ENCODE measurements around the gene SLC25A19. TPM values are rescaled to one million over a fixed set of nuclear protein-coding genes. Genes with fewer than 3 reads are reported as not detected.

SLC25A19 gene
- total RNA-seq, 5 donors from 2014 or later (not counting 1 experiment from before 2014, with no cell fraction given), result 12.4 to 30.1 (median 25.9) TPM

DNA sequence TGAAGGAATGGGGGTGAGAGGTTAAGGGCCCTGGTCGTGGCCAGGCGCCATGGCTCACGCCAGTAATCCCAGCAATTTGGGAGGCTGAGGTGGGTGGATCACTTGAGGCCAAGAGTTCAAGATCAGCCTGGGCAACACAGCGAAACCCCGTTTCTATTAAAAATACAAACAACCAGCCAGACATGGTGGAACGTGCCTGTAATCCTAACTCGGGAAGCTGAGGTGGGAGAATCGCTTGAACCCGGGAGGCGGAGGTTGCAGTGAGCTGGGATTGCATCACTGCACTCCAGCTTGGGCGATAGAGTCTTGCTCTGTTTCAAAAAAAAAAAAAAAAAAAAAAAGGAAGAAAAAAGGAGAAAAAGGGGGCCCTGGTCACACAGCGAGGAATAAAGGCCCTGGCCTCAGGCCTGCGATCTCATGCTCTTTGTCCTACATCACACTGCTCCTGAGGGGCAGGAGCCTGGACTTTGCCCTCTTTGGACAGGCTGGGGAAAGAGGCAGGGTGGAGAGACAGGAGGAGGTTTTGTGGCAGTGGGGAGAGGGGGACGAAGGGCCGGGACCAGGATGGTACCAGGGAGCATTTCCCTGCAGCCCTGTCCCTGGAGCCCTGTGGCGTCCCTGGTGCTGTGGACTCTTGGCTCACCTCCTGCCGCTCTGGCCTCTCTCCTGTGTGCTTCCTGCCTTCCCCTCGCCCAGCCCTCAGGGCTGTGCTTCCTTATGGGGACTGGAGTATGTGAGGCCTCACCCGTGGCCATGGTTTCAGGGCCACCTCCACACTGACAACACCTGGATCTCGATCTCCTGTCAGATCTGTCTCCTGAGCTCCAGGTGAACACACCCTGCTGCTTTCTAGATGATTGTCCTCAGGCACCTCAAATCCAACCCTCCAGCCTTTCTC lies 19.7 kb upstream of the SLC25A19 start:
- H3K4me3 ChIP-seq (ENCODE audit: control insufficient read depth in 1 of 2, extremely low read depth in 1 of 2, low read length in 1 of 2), result no peak overlapping the region
- H3K27ac Mint-ChIP-seq, result no peak overlapping the region
- no peaks in the 10 kb centered on the region for H3K27me3 Mint-ChIP-seq
- no peaks in the 10 kb centered on the region for H3K9me3 Mint-ChIP-seq
- ChIA-PET CTCF (no interaction called here), POLR2A (no interaction called here)
- no peak overlapping the region for H3K27ac ChIP-seq (ENCODE audit: low read length)
- peaks cover 0 to 9% of the 10 kb centered on the region in 2 experiments for H3K4me1 ChIP-seq (ENCODE audit: control insufficient read depth in 1 of 2, extremely low read depth in 1 of 2, insufficient read depth in 2 of 2, low read length in 2 of 2)
- 77% methylated on average over 9 of the region's 20 CpGs for WGBS (ENCODE audit: insufficient coverage)
- no peak overlapping the region for H3K4me3 Mint-ChIP-seq
- DNase-seq, result no peak
- H3K36me3 ChIP-seq (ENCODE audit: control insufficient read depth in 2 of 2, extremely low read depth in 1 of 2, insufficient read depth in 1 of 2, low read length in 1 of 2), result no peaks in the 10 kb centered on the region
- ATAC-seq (replicated peaks in 1 of 4), result no peak
- no peaks in the 10 kb centered on the region for H3K9me3 ChIP-seq
- peaks cover 5 to 7% (median 5%) of the 10 kb centered on the region in 3 donors for H3K4me1 Mint-ChIP-seq
- H3K36me3 Mint-ChIP-seq, result no peaks in the 10 kb centered on the region
- H3K27me3 ChIP-seq (replicated peaks in 1 of 2; ENCODE audit: control insufficient read depth in 2 of 2, extremely low read depth in 1 of 2, insufficient read depth in 2 of 2, low read length in 1 of 2), result no peaks in the 10 kb centered on the region

DNA sequence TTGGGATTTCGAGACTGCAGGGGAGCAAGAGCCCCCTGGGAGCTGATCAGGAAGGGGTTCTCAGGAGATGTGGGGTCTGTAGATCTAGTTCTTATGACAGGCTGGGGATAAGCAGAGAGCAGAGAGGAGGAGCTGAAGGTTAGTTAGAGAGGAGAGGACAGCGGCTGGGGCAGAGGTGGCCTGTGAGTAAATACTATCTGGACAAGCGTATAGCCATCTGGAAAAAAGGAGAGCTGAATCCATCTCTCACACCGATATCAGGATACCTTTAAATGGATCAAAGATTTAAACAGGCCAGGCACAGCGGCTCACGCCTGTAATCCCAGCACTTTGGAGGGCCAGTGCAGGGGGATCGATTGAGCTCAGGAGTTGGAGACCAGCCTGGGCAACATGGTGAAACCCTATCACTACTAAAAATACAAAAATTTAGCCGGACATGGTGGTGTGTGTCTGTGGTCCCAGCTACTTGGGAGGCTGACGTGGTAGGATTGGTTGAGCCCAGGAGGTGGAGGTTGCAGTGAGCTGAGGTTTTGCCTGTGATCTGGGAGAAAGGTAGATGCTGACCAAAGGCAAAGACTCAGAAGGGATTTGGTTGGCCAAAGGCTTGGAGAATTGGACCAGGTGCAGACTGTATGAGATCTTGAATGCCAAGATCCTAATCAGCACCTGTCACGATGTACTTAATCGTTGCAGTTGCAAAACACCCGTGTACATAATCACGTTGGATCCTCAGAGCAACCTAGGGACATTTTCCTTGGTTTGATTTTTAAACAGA lies 18.9 kb upstream of the SLC25A19 start:
- Histone ChIP-seq H3K4me3 (ENCODE audit: control insufficient read depth in 1 of 2, extremely low read depth in 1 of 2, low read length in 1 of 2) (no peak overlapping the region), H3K36me3 (ENCODE audit: control insufficient read depth in 2 of 2, extremely low read depth in 1 of 2, insufficient read depth in 1 of 2, low read length in 1 of 2) (no peaks in the 10 kb centered on the region), H3K4me1 (ENCODE audit: control insufficient read depth in 1 of 2, extremely low read depth in 1 of 2, insufficient read depth in 2 of 2, low read length in 2 of 2) (peaks cover 0 to 9% of the 10 kb centered on the region in 2 experiments), H3K27ac (ENCODE audit: low read length) (no peak overlapping the region), H3K9me3 (no peaks in the 10 kb centered on the region), H3K27me3 (replicated peaks in 1 of 2; ENCODE audit: control insufficient read depth in 2 of 2, extremely low read depth in 1 of 2, insufficient read depth in 2 of 2, low read length in 1 of 2) (no peaks in the 10 kb centered on the region)
- Mint-ChIP-seq H3K4me1 (peaks cover 3 to 5% (median 5%) of the 10 kb centered on the region in 3 donors), H3K9me3 (no peaks in the 10 kb centered on the region), H3K27ac (no peak overlapping the region), H3K27me3 (no peaks in the 10 kb centered on the region), H3K4me3 (no peak overlapping the region), H3K36me3 (no peaks in the 10 kb centered on the region)
- WGBS (ENCODE audit: insufficient coverage), result 98% methylated on average over 10 of the region's 13 CpGs
- no peak for ATAC-seq (replicated peaks in 1 of 4)
- POLR2A ChIA-PET, result interaction anchor here in 1 of 2 donors (0.6 kb wide), 1 partner anchor 57 kb away, joined by 3 read pairs; no protein-coding TSS in a partner anchor
- DNase-seq, result no peak
- CTCF ChIA-PET, result no interaction called here

DNA sequence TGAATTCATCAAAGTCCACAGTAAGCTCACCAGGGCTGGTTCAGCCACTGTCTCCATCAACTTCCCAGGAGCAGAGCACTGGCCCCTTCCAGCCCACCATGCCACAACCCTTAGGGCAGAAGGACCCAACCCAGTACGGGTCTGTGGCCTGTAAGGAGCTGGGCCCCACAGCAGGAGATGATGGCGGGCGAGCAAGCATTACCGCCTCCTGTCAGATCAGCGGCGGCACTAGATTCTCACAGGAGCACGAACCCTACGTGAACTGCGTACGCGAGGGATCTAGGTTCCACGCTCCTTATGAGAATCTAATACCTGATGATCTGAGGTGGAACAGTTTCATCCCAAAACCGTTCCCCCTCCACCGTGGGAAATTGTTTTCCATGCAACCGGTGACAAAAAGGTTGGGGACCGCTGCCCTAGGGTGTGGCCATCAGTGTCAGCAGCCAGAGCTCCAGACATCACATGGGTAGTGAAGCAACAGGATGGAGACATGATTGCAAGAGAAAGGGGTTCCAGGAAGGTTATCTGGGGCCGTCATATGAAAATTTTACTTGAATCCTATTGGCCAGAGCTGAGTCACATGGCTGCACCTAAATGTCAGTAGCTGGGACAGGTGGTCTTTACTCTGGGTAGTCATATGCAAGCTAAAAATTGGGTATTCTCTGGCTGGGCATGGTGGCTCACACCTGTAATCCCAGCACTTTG lies 12.4 kb upstream of the SLC25A19 start:
- WGBS (ENCODE audit: insufficient coverage), result 95% methylated on average over 11 of the region's 17 CpGs
- no peak overlapping the region for H3K4me3 ChIP-seq (ENCODE audit: control insufficient read depth in 1 of 2, extremely low read depth in 1 of 2, low read length in 1 of 2)
- no peak overlapping the region for H3K27ac ChIP-seq (ENCODE audit: low read length)
- no peaks in the 10 kb centered on the region for H3K27me3 ChIP-seq (replicated peaks in 1 of 2; ENCODE audit: control insufficient read depth in 2 of 2, extremely low read depth in 1 of 2, insufficient read depth in 2 of 2, low read length in 1 of 2)
- peaks cover 0 to 6% (median 2%) of the 10 kb centered on the region in 3 donors for H3K4me1 Mint-ChIP-seq
- H3K36me3 ChIP-seq (ENCODE audit: control insufficient read depth in 2 of 2, extremely low read depth in 1 of 2, insufficient read depth in 1 of 2, low read length in 1 of 2), result no peaks in the 10 kb centered on the region
- ChIA-PET POLR2A (interaction anchor here (0.5 to 0.6 kb wide), 2 partner anchors 35 to 654 kb away, joined by 3 to 7 read pairs; no protein-coding TSS in a partner anchor), CTCF (no interaction called here)
- no peaks in the 10 kb centered on the region for H3K9me3 Mint-ChIP-seq
- no peak for ATAC-seq (replicated peaks in 1 of 4)
- H3K27ac Mint-ChIP-seq, result no peak overlapping the region
- no peak overlapping the region for H3K4me3 Mint-ChIP-seq
- peaks cover 0 to 2% of the 10 kb centered on the region in 2 experiments for H3K4me1 ChIP-seq (ENCODE audit: control insufficient read depth in 1 of 2, extremely low read depth in 1 of 2, insufficient read depth in 2 of 2, low read length in 2 of 2)
- H3K36me3 Mint-ChIP-seq, result no peaks in the 10 kb centered on the region
- H3K27me3 Mint-ChIP-seq, result no peaks in the 10 kb centered on the region
- H3K9me3 ChIP-seq, result no peaks in the 10 kb centered on the region
- DNase-seq, result no peak

DNA sequence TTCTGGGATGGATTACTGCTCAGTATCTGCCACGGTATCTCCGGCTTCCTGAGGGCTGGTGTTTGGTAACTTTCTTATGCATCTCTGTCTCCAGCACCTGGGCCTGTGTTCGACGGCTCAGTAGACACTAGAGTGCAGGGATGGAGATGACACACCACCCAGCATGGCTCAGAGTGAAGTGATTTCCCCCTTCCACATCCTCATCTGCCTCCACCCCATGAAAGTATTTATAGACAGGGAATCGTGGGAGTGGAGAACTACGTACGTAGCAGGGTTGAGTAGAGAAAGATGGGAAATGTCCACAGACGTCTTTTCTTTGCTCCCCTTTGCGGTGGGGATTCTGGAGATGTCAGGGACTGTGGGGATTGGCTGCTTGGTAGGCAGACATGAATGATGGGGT lies 11.8 kb upstream of the SLC25A19 start:
- Mint-ChIP-seq H3K27ac (no peak overlapping the region), H3K9me3 (no peaks in the 10 kb centered on the region), H3K4me3 (no peak overlapping the region), H3K4me1 (peaks cover 0 to 6% (median 2%) of the 10 kb centered on the region in 3 donors), H3K27me3 (no peaks in the 10 kb centered on the region), H3K36me3 (no peaks in the 10 kb centered on the region)
- WGBS (ENCODE audit: insufficient coverage), result 72% methylated on average over 5 of the region's 9 CpGs
- no peaks in the 10 kb centered on the region for H3K36me3 ChIP-seq (ENCODE audit: control insufficient read depth in 2 of 2, extremely low read depth in 1 of 2, insufficient read depth in 1 of 2, low read length in 1 of 2)
- DNase-seq, result no peak
- no peak overlapping the region for H3K27ac ChIP-seq (ENCODE audit: low read length)
- ATAC-seq (replicated peaks in 1 of 4), result no peak
- ChIA-PET POLR2A (no interaction called here), CTCF (interaction anchor here in 1 of 2 donors (0.6 kb wide), 1 partner anchor 54 kb away, joined by 6 read pairs; no protein-coding TSS in a partner anchor)
- no peaks in the 10 kb centered on the region for H3K9me3 ChIP-seq
- no peaks in the 10 kb centered on the region for H3K27me3 ChIP-seq (replicated peaks in 1 of 2; ENCODE audit: control insufficient read depth in 2 of 2, extremely low read depth in 1 of 2, insufficient read depth in 2 of 2, low read length in 1 of 2)
- peaks cover 0 to 2% of the 10 kb centered on the region in 2 experiments for H3K4me1 ChIP-seq (ENCODE audit: control insufficient read depth in 1 of 2, extremely low read depth in 1 of 2, insufficient read depth in 2 of 2, low read length in 2 of 2)
- H3K4me3 ChIP-seq (ENCODE audit: control insufficient read depth in 1 of 2, extremely low read depth in 1 of 2, low read length in 1 of 2), result no peak overlapping the region

DNA sequence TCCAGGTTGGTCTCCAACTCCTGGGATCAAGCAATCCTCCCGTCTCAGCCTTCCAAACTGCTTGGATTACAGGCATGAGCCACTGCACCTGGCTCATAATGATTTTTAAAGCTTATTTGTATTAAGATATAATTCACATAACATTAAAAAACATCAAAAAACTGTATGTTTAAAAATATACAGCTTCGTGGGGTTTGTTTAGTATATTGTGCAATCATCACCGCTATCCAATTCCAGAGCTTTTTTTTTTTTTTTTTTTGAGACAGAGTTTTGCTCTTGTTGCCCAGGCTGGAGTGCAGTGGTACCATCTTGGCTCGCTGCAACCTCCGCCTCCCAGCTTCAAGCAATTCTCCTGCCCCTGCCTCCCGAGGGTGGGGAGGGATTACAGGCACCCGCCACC lies 11.0 kb upstream of the SLC25A19 start:
- H3K36me3 ChIP-seq (ENCODE audit: control insufficient read depth in 2 of 2, extremely low read depth in 1 of 2, insufficient read depth in 1 of 2, low read length in 1 of 2), result no peaks in the 10 kb centered on the region
- H3K27ac ChIP-seq (ENCODE audit: low read length), result no peak overlapping the region
- peaks cover 0 to 2% of the 10 kb centered on the region in 2 experiments for H3K4me1 ChIP-seq (ENCODE audit: control insufficient read depth in 1 of 2, extremely low read depth in 1 of 2, insufficient read depth in 2 of 2, low read length in 2 of 2)
- no peaks in the 10 kb centered on the region for H3K9me3 Mint-ChIP-seq
- no peak overlapping the region for H3K27ac Mint-ChIP-seq
- CTCF ChIA-PET, result interaction anchor here (0.6 to 1.1 kb wide), 3 partner anchors 11 to 55 kb away, joined by 3 to 6 read pairs (median 3); partner anchors contain the start of gene SLC25A19 (in 1 of the 2)
- H3K36me3 Mint-ChIP-seq, result no peaks in the 10 kb centered on the region
- ATAC-seq (replicated peaks in 1 of 4) (no peak), DNase-seq (no peak)
- H3K4me3 ChIP-seq (ENCODE audit: control insufficient read depth in 1 of 2, extremely low read depth in 1 of 2, low read length in 1 of 2), result no peak overlapping the region
- H3K4me3 Mint-ChIP-seq, result no peak overlapping the region
- peaks cover 0 to 10% (median 2%) of the 10 kb centered on the region in 3 donors for H3K4me1 Mint-ChIP-seq
- POLR2A ChIA-PET, result interaction anchor here in 1 of 2 donors (0.5 kb wide), 1 partner anchor 11 kb away, joined by 4 read pairs; no protein-coding TSS in a partner anchor
- no peaks in the 10 kb centered on the region for H3K27me3 ChIP-seq (replicated peaks in 1 of 2; ENCODE audit: control insufficient read depth in 2 of 2, extremely low read depth in 1 of 2, insufficient read depth in 2 of 2, low read length in 1 of 2)
- no peaks in the 10 kb centered on the region for H3K27me3 Mint-ChIP-seq
- H3K9me3 ChIP-seq, result no peaks in the 10 kb centered on the region
- WGBS (ENCODE audit: insufficient coverage), result 82% methylated on average over 2 of the region's 7 CpGs

Data from T-cell (primary cell).